Globus pallidus (tissue), 1 donor: ENCODE measurements around the gene ZNF335.
"Not testable (repeated sequence)": the region's sequence is repeated elsewhere in the genome, so short reads cannot be mapped to it uniquely, and the experiment has no call there.

ENCODE experiments used
- DNase-seq: peaks from one replicate; pipeline ENCODE4 v3.0.0-alpha.2; 2015; ENCODE audit warnings: low spot score

ZNF335 gene

DNA sequence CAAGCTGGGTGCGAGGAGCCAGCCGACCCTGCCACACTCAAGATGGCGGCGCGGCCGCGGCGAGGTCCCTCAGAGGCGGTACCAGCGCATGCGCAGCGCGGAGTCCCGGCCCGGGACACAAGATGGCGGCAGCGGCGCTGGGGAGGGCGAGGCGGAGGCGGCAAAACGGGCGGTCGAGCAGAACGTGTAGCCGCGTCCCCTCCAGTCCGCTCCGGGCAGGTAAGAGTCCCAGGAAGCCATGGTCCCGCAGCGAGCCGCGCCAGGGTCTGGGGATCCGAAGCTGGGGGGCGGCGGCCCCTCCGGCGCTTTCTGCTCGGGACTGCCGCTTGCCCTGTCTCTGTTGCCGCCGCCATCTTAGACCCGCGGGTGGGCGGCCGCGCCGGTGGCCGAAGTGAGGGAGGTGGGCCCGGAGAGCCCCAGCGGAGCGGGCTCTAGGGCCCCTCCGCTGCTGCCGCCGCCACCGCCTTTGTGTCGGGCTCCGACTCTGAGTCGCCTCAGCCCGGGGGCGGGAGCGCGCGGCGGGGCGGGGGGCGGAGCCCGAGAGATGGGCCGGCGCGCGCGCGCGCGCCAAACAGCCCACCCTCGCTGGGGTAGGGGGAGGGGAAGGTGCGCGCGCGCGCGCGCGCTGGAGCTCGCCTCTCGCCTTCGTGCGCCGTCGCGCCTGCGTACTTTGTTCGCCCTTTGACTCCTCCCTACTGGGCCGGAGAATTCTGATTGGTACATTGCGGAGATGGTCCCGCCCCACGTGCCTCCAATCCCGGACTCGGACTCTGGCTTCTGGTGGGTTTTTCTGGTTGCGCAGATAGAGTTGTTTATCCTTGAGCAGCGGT is 37.2 kb downstream of the ZNF335 start, which contains the start of gene PCIF1:
TSS of gene PCIF1 (plus strand) at position 98 of the 830 bp plus-strand sequence. CDS start 4,317 bp downstream, outside the sequence.
- peak; percentile 99 for DNase-seq

DNA sequence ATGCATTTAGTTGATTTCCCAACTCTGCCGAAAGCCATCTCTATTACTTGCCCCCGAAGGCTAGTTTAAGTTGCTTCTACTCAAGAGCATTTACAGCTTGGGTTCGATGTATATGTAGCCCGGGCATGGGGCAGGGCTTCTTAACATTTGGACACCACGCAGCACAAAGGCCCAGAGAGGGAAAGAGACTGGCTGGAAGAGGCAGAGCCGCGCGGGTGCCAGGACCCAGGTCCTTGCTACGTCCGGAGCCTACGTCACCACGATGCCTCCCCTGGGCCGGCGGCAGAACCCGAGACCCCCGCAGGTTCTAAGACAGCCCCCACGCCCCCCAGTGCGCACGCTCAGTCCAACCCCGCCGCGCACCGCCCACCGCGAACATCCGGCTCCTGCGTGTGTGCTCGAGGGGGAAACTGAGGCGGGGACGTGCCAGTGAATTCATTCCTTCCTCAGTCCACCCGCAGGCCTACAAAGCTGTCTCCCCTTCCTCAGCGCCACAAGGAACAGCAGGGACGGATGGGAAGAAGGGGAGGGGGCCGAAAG is 37.9 kb downstream of the ZNF335 start:
- DNase-seq = no peak

DNA sequence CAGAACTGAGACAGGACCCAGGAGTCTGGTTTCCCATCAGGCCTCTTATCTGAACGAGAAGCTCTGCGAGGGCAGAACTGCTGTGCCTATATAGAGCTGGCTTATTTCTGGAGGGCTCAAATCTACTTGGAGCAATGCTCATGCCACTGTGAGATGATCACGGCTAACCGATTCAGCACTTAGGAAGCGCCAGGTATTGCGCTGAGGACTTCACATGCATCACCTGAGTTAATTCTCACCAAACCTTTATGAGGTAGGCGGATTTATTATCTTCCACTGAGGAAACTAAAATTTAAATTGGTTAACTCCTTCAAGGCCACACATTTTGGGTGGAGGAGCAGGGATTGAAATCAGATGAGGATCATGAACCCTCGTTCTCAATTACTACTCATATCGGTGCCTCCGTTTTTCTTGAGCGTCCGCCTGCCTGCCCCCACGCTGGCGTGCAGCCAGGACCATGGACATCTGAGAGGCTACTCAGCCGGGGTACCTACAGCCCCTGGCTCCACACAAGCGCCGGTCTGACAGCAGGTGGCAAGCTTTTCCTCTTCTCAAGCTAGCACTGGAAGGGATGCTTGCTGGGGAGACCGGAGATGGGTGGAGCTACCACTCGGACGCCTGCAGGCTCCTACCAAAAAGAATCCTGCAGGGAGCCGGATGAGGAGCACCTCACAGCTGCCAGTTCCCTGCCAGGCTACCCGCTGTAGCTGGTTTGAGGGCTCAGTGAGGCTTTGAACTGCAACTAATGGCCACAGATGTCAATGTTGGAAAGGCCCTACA is 38.5 kb downstream of the ZNF335 start:
- DNase-seq = peak; percentile 65

DNA sequence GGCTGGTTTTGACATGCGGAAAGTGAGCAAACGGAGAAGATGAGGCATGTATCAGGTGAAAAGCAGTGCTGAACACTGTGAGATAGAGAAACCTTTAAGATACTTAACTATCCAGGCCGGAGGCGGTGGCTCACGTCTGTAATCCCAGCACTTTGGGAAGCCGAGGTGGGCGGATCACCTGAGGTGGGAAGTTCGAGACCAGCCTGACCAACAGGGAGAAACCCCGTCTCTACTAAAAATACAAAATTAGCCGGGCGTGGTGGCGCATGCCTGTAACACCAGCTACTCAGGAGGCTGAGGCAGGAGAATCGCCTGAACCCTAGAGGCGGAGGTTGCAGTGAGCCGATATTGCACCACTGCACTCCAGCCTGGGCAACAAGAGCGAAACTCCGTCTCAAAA is 40.3 kb downstream of the ZNF335 start:
- not testable (repeated sequence) for DNase-seq

DNA sequence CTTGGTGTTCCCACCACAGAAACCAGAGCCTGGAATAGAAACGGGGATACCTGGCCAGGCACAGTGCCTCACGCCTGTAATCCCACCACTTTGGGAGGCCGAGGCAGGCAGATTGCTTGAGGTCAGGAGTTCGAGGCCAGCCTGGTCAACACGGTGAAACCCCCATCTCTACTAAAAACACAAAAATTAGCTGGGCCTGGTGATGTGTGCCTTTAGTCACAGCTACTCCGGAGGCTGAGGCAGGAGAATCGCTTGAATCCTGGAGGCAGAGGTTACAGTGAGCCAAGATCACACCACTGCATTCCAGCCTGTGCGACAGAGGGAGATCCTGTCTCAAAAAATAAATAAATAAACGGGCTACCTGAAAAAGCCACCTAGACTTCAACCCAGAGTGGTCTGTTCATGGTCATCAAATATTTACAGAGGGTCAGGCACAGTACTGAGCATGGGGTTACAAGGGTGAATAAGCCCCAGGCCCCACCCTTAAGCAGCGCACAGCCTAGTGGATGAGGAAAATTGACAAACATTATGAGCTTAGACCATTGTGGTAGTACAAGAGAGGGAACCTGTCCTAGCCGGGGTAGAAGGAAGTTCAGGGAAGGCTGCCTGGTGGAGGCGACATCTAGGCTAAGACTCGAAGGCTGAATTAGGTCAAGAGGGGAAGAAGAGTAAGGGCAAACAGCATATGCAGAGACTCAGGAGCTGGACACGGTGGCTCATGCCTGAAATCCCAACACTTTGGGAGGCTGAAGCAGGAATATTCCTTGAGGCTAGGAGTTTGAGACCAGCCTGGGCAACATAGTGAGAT is 44.7 kb downstream of the ZNF335 start:
- no peak for DNase-seq

DNA sequence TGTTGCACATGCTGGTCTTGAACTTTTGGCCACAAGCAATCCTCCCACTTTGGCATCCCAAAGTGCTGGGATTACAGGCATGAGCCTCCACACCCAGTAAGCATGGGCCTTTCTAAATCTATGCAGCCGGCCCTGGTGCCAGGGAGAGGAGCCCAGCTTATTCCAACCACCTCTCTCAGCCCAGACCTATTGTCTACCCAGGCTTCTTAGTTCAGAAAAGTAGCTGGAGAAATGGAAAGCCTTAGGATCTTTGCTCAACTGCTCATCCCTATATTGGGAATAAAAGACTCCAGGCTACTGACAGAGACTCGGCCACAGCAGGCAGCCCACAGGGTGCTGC is 45.3 kb downstream of the ZNF335 start:
- no peak for DNase-seq

DNA sequence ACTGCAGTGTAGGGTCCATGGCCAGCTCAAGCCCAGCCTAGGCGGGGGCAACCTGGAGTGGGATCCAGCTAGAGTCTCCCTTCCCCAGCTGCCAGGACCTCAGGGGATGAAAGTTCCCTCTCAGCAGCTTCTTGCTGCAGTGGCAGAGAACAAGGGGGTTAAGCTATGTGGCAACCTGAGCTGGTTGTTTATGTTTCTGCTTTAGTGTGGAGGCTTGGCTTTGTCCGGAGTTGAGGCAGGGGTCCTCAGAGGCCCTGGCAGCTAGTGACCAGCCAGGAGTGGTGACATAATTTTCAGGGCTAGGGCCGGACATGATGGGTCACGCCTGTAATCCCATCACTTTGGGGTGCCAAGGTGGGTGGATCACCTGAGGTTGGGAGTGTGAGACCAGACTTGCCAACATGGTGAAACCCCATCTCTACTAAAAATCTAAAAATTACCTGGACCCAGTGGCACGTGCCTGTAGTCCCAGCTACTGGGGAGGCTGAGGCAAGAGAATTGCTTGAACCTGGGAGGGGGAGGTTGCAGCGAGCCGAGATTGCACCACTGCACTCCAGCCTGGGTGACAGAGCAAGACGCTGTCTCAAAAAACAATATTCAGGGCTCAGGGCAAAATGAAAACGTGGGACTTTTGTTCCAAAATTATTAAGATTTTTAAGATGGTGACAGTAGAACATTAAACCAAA is 46.0 kb downstream of the ZNF335 start:
- no peak for DNase-seq

DNA sequence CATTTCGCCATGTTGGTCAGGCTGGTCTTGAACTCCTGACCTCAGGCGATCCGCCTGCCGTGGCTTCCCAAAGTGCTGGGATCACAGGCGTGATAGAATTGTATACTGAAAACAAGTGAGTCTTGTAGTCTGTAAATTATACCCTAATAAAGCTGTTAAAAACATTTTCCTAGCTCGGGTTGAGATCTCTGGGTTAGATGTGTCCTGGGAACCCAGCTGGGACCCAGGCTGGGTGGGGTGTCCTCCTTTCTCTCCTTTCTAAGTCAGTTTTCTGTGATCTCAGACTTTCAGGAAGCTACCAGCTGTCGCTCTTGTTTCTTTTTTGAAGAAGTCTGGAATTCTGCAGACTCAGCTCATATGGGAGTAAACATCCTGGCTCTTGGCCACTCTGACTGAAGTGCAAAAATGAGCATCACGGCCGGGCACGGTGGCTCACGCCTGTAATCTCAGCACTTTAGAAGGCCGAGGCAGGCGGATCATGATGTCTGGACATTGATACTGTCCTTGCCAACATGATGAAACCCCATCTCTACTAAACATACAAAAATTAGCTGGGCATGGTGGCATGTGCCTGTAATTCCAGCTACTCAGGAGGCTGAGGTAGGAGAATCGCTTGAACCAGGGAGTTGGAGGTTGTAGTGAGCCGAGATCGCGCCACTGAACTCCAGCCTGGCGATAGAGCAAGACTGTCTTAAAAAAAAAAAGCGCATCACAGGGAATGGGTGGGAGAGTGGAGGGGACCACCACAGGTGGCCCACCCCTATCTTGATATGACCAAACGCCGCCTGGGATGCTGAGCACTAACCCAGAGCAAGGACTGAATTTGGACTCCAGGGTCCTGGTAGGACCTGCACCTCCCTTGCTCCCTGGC is 47.4 kb downstream of the ZNF335 start:
- DNase-seq = peak; percentile 47

DNA sequence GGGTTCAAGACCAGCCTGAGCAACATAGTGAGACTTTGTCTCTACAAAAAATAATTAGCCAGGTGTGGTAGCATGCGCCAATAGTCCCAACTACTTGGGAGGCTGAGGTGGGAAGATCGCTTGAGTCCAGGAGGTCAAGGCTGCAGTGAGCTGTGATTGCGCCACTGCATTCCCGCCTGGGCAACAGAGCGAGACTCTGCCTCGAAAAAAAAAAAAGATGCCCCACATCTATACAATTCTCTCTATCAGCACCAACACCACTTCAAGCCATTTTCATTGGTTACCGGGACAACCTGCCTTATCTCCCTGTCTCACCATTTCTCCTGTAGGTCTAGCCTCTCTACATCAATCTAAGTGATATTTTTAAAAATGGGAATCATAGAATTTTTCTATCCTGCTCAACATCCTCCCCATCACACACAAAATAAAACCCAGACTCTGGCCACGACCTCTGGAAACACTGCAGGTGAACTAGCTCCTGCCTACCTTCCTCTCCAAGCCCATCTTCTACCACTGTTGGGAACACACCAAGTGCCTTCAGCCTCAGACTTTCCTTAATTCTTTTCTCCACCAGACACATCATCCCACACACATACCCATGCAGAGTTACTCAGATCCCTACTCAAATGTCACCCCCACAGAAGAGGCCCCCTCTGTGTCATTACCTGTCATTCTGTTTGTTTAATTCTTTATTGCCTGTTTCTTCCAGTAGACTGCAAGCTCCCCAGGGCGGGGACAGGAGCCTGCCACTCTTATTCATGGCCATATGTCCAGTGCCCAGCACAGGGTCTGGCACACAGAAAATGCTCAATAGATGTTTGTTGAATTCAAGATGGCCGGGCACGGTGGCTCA is 50.4 kb downstream of the ZNF335 start:
- no peak for DNase-seq

DNA sequence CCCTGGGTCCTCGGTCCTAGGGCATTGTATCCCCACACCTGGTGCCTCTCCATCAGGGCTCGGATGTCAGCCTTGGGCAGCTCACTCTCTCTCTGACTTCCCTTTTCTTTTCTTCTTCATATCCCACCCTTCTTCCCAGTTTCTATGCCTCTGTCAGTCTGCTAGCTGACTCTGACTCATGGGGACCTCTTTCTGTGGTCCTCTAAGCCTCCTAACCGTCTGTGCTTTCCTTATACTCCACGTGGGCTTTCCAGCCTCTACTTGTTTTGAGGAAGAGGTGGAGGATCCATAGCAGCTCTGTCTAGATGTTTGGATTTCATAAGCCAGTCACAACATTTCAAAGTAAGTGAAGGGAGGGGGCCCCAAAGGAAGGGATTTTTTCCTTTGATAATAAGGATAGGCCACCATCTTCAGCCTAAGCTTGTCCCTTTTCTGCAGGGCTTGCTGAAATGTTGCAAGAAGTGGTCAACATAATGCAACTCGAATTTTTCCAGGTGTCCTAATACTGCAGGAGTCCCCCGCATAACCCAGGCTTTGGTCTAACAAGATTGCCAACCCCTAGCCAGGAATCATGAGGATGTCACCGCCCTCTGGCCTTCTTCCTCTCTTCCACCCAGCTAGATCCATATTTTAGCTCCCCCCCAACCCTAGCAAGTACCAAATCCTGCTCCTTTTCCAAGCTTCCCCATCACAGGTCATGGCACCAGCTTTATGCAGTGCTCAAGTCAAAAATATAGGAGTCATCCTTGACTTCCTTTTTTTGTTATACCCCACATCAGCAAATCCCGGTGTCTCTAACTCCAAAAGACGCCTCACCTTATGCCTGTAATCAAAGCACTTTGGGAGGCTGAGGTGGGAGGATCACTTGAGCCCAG is 51.3 kb downstream of the ZNF335 start:
- DNase-seq = no peak

DNA sequence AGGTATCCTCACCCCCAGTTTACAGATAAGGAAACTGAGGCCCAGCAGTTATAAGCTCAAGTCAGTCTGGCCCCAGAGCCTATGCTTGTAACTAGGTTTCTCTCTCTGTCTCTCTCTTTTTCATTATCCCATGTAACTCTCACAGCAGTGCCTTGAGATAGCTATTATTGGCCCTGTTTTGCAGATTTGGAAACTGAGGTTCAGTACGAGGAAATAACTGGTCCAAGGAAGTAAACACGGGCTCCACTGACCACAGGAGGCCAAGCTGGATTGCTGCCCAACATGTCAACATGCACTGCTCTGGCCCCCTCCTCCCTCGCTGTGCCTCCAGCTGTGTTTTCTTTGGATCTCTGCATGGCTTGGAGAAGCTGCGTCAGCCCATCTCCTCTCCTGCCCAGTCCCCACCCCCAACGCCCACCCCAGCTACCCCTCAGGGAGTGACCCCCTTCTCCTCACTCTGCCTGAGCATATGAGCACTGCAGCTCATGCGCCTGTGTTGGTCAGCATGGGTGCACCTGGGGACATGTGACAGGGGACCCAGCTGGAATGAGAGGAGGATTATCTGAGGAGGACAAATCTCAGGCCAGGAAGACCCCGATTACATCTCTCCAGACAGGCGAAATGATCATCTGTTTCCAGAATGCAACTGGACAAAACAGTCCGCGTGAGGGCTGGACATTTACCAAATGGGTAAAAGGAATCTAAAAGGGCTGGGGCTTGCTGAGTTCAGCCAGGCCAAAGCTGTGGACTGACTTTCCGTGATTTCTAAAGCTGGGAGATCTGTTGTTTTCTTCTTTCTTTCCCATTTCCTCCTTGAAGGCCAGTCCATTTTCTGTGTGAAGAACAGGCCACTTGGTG is 52.2 kb downstream of the ZNF335 start:
- no peak for DNase-seq

DNA sequence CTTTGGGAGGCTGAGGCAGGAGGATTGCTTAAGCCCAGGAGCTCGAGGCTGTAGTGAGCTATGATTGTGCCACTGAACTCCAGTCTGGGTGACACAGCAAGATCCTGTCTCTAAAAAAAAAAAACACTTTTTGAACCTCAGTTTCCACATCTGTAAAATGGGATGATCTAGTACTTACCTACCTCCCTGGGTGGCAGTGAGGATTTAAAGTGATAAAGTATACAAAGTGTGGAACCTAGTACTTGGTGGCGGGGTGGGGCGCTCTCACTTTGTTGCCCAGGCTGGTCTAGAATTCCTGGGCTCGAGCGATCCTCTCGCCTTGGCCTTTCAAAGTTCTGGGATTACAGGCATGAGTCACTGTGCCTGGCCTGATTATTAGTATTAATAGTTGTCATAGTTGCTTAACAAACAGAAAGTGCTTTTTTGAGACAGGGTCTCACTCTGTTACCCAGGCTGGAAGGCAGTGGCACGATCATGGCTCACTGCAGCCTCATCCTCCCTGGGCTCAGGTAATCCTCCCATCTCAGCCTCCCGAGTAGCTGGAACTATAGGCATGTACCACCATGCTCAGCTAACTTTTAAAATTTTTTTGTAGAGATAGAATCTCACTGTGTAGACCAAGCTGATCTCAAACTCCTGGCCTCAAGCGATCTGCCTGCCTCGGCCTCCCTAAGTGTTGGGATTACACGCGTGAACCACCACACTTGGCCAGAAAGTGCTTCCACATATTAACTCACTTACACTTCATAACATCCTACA is 53.0 kb downstream of the ZNF335 start:
- no peak for DNase-seq

DNA sequence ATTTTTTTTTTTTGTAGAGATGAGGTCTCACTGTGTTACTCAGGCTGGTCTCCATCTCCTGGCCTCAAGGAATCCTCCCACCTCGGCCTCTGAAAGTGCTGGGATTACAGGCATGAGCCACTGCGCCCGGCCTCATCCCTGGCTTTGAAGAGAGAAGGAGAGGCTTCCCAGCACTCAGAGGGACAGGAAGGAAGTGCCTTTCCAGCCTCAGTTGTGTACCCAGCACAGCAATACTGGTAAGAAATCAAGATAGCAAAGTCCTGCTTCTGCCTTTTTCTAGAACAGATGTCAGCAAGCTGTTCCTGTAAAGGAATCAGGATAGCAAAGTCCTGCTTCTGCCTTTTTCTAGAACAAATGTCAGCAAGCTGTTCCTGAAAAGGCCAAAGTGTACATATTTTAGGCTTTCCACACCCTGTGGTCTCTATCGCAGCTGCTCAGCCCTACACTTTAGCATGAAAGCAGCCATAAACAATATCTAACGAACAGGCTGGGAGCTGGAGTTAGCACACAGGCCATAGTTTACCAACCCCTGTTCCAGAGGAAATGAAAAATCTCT is 53.7 kb downstream of the ZNF335 start:
- DNase-seq = no peak

DNA sequence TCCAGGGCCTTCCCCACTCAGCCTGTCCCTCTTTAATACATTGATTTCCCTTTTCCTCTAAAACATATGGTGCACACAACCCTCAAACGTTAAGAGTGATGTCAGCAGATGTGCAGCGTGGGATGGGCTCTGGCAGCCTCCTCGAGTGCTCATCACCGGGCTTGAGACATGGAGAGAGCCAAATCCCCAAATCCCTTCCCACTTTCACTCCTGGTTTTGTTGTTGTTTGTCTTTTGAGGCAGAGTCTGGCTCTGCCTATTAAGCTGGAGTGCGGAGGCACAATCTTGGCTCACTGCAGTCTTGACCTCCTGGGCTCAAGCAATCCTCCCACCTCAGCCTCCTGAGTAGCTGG is 54.2 kb downstream of the ZNF335 start:
- no peak for DNase-seq

DNA sequence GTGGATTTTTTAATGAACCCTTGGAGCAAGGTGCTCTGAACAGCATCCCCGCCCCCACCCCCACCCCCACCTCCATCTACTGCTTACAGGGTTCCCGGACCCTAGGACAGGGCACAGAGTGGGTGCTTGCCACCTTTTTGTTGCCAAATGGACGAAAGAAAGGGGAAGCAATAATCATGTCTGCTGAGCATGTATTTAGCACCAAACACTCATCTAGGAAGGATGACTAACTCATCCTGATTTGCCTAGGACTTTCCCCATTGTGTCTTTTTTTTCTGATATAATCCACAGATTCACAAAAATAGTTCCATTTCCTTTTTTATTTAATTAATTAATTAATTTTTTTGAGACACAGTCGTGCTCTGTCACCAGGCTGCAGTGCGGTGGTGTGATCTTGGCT is 58.9 kb downstream of the ZNF335 start:
- no peak for DNase-seq

DNA sequence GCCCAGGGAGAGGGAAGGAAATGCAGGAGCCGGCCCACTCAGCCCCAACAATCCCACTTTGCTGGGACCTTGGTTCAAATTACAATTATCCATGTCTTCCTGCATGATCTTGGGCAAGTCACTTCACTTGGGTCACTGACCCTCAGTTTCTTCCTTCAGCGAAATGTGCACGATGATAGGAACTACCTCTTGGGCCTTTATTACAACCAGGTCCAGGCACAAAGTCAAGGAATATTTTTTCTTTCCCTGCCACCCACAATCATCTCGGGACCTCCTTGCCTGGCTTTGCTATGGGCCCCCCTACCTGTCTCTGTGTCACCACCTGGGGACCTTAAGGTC is 59.7 kb downstream of the ZNF335 start:
- no peak for DNase-seq
